Stimulated activated CD4-positive, alpha-beta T cell treated with anti-CD3 and anti-CD28 coated beads, TNF-alpha, amount 100 ng/mL, for 24 hours (primary cell): ENCODE measurements around the gene NT5E.
A peak's percentile ranks its signal among the peaks of the same experiment; 100 is the strongest.

Source experiments
- DNase-seq, 3 experiments: peaks; one replicate each; pipeline ENCODE4 v3.0.0-alpha.2; 2020; ENCODE audit warnings: low read depth in 3 of 3

Gene NT5E

DNA sequence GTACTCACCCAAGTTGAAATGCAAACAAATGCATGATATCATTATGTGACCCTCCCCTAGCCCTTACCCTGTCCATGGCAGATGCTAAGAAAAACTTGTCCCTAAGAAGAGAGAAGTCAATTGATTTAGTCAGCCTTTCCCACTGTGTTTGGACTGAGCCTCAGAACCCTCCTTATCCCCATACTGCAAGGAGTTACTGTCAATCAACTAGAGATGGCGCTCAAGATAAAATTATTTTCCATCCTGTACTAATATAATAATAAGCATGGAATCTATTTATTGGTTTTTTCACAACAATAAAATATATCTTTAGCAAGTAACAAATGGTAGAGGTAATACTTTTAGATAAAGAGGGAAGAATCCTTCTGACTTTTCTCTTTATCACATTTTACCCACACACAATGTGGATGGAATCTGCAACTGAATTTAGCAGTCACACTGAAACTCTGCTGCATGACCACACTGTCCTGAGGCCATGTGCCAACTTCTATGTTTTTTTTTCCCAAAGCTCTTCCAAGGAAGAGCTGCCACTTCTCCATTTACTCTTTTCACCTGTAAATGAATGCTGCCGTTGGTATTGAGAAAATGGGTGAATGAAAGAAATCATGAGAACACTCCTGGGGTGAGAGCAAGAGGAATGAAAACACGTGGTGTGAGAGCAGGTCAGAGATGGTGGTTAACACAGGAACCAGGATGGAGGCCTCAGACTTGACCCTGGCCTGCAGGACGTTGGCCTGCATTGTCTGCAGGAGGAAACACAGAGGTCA is 10.5 kb downstream of the NT5E start:
- DNase-seq = no peak

DNA sequence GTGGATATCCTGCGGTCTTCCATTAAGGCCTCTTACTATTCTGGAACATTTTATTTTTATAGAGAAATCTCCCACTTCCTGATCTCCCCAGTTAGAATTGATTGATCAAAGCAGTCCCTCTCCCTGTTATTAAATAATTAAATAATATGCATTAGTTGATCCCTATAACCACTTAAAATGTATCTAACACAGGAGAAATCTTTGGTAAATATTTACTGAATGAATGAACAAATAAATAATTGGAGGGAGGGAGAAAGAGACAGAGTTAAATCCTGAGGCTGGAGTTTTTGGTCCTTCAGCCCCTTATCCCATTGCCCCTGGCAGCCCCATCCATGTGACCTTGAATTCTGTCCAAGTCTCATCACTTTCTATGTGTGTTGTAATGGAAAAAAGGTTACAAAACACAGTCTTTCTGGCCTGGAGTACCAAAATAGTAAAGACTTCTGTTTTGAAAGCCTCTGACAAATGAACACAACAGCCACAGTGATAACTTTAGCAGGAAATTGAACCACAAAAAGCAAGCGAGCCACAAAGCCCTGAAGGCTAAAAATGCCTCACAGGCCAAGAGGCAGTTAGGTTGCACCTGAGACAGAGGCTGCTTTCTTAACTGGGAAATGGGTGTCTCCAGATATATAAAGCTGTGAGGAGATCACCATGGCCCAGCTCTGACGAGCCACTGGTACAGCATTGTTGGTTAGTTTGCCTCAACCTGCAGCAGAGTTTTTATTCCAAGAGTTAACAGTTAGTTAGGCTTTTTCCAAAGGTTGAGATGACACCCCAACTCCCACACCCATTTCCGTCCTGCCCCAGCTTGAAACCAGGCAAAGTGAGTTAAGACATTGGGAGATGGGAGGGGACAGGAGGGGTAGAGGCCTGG is 11.3 kb downstream of the NT5E start:
- peak in 1 of 3 experiments; percentile 22 for DNase-seq

DNA sequence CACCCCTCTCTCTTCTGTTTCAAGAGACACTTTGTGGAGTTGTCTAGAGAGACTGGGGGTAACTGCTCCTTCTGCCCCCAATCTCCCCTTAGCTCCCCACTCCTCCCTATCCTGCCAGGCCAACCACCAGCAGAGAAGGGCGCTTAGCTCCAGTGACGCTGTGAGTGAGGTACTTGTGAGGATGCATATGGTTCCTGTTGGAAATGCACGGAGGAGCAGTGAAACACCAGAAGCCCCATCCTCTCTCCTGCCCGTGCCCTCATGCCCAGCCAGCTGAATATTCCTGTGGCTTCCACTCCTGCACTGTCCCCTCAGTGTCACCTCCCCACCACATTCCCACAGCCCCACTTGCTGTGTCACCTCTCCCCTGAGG is 11.9 kb downstream of the NT5E start:
- no peak for DNase-seq

DNA sequence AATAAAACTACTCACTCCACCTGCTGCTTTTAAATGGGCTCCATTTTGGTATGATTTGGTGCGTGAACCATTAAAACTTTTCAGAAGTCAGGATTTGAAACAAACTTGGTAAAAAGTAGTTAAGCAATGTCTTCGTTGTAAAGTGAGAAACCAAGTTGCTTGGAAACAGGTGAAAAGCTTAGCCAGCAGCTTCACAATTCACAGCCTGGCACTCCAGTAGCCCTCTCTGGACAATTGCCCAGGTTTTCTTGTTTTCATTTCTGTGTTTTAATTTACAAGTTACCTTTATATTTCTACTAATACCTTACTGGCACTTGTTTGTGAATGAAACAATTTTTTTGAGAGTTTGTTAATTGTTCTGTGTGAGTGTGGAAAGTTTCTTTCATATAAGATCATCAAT is 12.8 kb downstream of the NT5E start:
- no peak for DNase-seq

DNA sequence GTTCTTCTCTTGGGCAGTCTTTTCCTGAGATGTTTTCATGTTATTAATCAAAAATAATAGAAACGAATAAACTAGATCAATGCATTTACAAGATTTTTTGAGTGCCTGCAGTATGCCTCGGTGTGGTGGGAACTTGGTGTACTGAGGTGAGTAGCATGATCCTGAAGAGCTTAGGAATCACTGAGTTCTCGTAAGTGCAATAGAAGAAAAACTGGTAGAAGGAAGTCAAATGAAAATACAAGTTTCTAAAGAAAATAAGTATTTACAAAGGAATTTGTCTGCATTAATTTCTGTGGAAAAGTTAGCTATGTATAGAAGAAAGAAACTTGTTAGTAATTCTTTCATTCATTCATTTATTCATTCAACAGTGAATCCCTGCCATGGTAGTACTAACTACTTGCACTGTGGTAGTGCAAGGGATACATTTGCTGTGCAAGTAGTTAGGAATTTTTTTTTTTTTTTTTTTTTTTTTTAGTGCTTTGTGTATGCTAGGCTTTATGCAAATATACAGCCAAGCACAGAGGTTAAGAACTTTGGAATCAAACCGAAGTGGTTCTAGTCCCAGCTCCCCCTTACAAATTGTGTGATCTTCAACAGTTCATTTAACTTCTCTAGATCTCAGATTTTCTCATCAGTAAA is 13.9 kb downstream of the NT5E start:
- no peak for DNase-seq

DNA sequence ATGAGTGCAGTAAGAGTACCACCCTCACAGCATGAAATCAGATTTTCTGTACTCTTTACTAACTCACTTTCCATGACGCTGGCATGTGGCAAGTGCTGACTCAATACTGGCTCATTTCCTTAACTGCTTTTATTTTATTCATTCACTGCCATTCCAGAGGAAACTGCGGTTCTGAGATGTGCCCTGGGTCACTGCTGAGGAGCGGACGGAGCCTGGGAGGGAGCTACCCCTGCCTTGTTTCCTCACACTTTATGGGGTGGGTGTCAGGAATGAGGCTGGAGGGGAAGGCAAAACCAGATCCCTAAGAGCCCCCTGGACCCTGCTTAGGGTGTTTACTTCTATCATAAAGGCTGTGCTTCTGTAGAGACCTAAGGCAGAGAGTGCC is 14.4 kb downstream of the NT5E start:
- DNase-seq = peak in 1 of 3 experiments; percentile 50

DNA sequence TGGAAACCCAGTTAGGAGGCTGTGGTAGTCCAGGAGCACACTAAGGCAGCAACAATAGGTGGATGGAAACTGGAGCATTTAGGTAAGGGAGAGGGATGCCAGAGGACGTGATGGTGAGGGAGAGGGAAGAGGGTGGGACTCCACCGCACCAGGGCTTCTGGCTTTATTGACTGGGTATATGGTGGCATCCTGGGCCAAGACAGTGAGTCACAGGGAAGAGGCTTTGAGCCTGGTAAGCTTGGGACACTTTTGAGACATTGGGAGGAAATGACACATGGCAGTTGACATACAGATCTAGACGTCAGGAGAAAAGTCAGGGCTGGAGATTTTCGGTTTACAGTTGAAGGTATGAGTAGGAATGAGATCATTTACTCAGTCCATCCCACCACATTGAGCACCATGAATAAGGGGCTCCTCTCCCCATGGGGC is 14.9 kb downstream of the NT5E start:
- peak in 1 of 3 experiments; percentile 22 for DNase-seq

DNA sequence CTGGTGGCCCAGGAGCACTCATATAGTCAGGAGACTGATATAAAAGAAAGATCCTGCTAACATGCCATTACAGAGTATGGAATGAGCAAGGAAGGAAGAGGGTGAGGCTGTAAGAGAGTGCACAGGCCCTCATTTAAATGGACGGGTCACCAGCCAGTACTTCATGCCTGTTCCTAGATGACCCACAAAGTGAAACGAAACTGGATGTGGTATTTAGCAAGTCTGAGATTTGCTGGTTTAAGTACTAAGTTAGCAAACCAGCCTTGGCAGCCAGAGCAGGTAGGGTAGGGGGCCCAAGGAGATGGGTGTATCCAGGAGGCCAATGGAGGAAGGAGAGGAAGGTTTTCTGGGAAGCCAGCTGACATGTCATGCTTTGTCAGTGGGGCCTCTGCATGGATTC is 15.9 kb downstream of the NT5E start:
- no peak for DNase-seq

DNA sequence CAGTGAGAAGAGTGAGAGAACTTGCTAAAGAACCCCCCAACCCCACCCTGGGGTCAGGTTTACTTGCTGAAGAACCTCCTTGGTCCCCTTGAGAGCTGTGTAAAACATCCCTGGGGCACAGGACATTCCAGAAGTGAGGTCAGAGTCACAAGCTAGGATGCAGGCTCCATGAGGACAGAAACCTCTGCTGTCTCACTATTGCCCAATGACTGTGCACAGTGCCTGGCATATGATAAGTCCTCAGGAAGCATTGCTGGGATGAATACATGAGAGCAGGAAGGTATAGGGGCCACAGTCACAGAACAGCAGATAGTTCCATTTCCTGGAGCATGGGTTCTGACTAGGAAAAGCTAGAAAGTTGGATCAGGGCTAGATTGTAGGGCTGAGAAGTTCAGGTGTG is 18.4 kb downstream of the NT5E start:
- DNase-seq = no peak

DNA sequence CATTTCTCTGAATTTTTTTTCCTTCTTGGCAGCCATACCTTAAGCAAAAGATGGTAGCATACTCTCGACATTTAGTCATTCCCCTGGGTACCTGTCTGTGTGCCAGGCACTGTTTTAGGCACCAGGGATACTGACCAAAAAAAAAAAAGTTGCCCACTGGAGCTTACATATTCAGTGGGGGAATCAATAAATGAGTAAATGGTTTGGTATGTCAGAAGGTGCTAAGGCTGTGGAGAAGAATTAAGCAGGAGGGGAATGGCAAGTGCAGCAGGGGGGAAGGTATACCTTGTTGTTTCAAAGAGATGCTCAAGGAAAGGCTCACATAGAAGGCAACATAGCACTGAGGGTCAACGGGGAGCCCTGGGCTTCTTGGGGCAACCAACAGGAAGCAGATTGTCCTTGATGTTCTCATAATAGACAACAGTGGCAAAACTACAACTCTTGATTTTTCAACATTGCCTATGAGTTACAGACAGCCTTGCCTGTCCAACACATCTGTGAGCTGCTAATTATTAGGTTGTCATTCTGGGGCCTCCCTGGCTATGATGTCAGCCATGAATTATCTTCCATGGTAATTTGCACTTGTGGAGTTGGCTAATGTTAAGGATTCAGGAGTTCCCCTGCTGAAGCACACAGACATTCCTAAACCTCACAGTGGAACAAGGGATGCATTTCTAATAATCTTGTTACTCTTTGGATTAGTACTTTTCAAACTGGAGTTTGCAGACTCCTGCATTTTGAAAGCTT is 19.6 kb downstream of the NT5E start:
- DNase-seq = no peak

DNA sequence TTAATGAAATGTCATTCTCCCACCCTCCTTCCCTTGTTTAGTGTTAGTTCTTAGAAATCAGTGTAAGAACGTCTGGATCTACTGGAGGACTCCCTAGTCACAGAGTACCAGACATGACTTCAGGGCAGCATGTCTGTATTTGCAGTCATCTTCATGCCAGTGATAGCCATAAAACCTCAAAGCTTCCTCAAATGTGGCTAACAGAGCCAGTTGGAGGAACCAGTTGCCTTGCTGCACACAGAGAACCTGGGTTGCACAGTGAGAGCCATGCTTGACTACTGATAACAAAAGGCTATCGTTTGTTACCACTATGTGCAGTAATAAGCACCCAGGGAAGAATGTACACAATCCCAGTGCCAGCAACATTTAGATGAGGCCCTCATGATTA is 20.1 kb downstream of the NT5E start:
- no peak for DNase-seq

DNA sequence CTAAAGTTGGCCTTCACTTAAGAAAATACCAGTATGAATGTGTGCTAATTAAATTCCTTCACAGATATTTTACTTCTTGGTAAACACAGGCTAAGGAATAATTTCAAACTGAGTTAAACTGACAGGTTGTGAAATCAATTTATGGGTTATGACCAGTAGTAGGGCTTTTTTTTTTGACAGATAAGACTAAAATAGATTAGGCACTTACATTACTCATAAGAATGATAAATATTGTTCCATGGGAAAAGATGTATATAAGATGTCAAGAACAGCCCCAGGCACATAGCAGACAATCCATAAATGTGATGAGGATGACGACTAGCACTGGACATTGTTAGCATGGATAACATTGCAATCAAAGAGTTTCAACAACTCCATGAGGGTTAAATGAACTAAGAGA is 22.9 kb downstream of the NT5E start:
- no peak for DNase-seq

DNA sequence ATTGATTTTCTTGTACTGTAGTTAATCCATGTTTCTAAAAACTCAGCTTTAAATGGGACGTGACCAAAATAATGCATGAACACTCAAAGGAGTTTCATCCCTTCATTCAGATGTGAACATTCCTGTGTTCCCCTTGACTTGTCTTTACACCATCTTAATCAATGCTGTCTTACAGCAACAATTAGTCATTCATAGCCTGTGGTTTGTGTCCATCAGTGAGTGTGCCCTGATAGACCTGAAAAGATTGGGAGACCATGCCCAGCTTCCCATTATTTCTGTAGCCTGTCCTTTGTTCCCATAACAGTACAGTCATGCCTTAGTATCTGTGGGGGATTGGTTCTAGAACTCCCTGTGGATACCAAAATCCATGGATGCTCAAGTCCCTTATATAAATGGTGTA is 23.9 kb downstream of the NT5E start:
- DNase-seq = no peak

DNA sequence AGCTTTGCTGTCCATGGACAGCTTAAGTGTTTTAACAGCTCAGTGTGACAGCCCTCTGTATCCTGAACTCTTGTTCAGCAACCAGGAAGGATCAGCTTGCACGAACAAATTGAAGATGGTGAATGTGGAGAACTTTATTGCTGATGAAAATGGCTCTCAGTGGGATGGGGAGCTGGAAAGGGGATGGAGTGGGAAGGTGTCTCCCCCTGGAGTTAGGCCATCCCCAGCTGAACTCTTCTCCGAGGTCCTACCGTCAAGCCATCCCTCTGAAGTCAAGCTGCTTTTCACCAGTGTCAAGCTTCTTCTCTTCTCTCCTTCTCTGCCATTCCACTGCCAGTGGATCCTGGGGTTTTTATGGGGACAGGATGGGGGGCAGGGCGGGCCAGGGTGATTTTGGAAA is 26.6 kb downstream of the NT5E start:
- no peak for DNase-seq

DNA sequence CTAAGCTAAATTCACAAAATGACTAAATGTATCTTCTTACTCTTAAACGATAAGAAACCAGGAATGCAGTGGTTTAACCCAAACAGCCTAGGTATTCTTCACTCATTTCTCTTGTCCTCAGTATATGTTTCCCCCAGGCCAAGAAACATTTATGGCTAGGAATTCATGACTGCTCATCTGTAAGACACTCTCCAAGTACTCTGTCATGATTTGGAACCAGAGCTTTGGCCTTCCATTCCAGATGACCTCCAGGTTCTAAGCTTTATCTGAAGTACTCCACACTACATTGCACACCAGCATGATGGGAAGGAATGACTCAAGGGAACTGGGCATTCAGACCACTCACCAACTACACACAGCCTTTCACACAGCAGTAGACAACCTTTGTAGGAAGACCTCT is 29.3 kb downstream of the NT5E start:
- DNase-seq = no peak

DNA sequence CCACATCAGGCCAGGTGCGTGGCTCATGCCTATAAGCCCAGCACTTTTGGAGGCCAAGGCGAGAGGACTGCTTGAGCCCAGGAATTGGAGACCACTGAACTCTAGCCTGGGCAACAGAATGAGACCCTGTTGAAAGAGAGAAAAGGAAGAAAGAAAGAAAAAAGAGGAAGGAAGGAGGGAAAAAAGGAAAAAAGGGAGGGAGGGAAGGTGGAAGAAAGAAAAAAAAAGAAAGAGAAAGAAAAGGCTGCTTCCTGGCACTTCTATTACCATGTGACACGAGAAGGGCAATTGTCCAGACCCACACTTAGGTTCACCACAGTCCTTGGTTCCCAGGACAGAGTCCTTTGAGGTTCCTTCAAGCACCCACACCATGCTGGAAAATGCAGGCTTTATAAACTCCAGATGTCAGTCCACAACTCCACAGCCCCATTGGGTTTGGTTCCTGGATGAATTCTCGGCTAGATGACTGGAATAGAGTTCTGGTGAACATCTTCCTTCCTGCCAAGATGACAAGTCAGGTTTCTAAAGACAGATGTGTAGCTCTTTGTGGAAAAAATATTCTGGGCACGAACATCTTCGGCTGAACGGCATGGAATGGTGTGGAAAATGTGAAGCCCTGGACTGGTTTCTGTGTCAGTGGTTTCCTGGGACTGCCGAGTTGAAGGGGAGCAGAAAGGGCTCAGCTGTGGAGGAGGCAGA is 32.5 kb downstream of the NT5E start:
- no peak for DNase-seq

DNA sequence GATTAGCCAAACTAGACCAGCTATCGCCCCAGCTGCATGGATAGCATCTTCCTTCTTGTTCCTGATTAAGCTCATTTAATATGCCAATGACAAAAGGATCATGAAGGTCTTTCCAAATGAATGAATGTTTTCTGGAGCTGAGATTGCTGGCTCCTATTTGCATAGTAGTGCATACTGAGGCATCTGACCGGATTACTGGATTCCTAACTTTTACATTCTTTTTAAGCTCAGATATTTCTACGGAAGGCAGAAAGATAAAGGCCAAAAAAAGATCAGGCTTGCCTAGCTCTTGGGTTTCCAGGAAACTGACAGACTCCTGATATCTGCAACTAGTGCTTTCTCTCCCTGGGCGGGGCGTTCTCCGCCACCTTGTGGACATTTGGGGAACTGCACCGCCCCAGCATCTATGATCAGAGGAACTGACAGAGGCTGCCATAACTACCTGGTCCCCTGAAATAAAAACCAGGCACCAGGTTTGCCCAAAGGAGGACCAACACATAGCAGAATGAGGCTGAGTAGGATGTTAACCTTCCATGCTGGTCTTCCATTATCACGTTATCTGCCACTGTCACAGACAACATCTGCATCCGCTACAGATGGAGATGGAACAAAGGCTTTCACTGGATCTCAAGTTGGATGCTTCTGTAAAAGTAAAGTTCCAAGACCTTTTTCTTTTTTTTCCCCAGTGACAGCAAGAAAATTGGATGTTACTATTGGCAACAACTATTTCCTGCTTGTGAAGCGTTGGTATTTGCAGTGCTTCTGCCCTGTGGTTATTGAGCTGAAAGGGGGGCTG is 33.2 kb downstream of the NT5E start:
- peak; percentile 54 to 79 (median 62) for DNase-seq

DNA sequence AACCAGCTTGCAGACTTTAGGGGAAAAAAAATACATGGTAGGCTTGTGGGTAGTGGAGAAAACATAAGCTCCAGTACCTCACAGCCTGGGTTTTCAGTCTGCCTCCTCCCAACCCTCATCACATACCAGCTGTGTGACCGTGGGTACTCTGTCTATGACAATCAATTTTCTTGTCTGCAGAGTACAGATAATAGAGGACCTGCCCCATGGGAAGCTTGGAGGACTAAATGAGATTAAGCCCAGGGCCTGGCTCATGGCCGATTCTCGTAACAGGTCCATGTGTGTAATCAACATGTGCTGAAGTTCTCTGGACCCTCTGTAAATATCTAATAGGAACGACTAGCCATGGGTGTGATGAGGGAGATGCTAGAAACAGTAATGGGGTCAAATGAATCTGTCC is 34.0 kb downstream of the NT5E start:
- DNase-seq = no peak

DNA sequence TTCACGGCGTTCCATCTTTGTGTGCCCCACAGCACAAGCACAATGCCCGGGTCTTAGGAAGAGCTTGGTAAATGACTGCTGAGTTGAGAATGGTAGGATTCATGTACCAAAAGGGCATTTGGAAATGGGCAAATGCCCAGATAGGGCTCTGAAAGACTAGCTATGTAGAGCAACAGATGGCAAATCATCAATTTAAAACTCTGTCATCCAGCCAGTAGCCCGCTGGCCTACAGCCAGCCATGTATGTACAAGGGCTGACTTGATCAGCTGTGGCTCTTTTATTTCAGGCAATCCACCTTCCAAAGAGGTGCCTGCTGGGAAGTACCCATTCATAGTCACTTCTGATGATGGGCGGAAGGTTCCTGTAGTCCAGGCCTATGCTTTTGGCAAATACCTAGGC is 35.1 kb downstream of the NT5E start:
- no peak for DNase-seq

DNA sequence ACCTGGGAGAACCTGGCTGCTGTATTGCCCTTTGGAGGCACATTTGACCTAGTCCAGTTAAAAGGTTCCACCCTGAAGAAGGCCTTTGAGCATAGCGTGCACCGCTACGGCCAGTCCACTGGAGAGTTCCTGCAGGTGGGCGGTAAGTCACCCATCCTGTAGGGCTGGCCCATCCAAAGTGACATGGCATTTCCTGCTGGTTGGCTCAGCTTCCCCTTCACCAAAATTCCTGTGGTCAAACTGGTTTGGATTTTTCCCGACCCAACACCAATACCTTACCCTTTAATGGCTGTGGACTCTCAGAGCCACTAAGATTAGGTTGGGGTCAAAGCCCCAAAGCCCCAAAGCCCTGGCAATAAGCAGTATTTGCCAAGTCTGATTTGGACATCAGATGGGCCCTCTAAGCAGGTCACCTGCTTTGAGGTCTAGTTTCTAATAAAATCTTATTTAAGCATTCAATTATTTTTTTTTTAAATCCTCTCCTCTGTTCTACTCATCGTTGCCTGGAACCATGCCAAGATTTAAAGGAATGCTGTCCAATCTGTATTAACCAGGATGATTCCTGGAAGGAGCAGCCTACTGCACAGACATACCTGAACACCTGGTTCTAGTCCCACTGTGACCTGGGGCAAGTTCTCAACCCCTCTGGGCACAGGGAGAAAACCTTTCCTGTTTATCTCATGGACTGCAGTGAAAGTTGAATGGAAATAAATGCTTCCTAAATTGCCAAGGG is 40.8 kb downstream of the NT5E start:
- no peak for DNase-seq
